ENCODE results near the gene ACD. TPM values are rescaled to one million over a fixed set of nuclear protein-coding genes. Genes with fewer than 3 reads are reported as not detected.

The ACD gene
- total RNA-seq, result 10.3 and 13.8 TPM in 2 replicates

DNA sequence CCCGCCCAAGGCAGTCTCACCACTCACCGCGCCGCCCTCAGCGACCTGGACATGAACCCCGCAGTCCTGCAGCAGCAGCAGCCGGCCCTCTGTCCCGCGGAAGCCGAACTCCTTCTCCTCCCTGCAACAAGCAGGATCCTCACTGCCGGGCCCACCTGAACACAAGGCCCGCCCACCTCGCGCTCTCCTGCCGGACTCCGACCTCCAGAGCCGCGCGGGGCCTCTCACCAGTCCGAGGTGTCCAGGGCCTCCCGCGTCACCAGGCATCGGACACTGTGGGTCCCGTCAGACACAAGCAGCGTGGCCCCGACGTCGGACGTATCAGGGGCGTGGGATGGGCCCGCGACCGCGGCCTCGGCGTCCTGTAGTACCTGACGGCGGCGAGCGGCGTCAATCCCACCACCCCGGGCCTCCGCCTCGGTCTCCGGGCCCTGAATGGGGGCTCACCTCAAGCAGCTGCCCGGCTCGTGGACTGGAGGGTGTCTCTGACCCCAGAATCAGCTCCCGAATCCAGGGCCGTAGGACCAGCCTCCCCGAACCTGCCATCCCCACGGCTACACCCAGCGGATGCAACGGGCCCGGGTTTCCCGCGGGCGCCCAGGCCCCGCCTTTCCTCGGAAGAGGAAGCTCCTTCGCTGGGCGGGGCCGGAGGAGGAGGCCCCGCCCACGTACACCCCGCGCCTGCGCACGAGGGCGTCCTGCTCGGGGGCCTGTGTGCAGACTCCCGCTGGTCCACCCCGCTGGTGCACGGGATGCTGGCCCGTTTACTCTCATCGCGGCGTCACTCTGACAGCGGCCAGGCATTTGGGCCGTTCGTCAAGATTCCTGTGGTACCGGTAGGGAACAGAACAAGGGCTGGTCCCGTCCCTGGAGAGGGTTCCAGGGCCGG is at the start of gene ACD:
TSS of gene ACD (minus strand) at position 586 of the 889 bp plus-strand sequence. CDS start at position 546, 40 bp downstream.

GRCh38 chr16:67666559-67667452 is 6.7 kb upstream of the ACD start, which contains the start of the genes C16orf86 and ENKD1:
TSS of gene C16orf86 (plus strand) at chr16:67666814. CDS start at chr16:67666971, 157 bp downstream.
TSS of gene ENKD1 (minus strand) at chr16:67666750. CDS start at chr16:67666442, 308 bp downstream.

DNA sequence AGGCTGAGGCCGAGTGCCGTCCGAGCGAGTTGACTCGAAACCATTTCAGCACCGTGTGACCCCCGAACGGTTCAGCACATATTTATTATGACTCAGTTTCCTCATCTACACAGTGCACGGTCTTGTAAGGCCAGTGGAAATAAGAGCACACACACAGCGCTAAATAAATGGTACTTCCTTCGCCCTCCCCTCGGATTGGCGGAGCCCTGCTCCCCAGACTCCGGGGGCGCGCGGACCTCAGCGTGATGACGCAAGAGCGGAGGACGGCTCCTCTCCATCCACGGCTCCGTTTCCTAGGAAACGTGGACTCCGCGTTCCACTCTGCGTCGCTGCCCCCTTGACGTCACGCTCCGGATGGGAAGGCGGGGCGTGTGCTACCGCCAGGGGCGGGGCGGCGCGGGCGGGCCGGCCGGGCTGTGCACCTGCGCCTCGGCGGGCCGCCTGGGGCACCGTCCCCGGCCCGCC is 536 bp upstream of the ACD start, which contains the start of gene PARD6A:
TSS of gene PARD6A (plus strand) at position 397 of the 465 bp plus-strand sequence. CDS start 79 bp downstream, outside the sequence.

Other genes with a start within 250 kb of the ACD start
- 1.4 and 5.3 TPM in 2 replicates for gene ZDHHC1, start 243.8 kb downstream of the ACD start, total RNA-seq
- gene HSD11B2, start 229.1 kb downstream of the ACD start, total RNA-seq, result 1.4 and 4.6 TPM in 2 replicates
- gene ATP6V0D1, start 179.1 kb downstream of the ACD start, total RNA-seq, result 62.2 and 109 TPM in 2 replicates
- gene AGRP, start 176.7 kb downstream of the ACD start, total RNA-seq, result not detected in 2 replicates
- gene RIPOR1, start 131.4 kb downstream of the ACD start, total RNA-seq, result 13.0 and 46.4 TPM in 2 replicates
- gene CTCF, start 97.7 kb downstream of the ACD start, total RNA-seq, result 33.5 and 36.4 TPM in 2 replicates
- gene CARMIL2, start 15.1 kb downstream of the ACD start, total RNA-seq, result under 0.01 and 0.07 TPM in 2 replicates
- 0.57 and 5.8 TPM in 2 replicates for gene PARD6A, start 700 bp upstream of the ACD start, total RNA-seq
- 13.2 and 17.4 TPM in 2 replicates for gene ENKD1, start 6.5 kb upstream of the ACD start, total RNA-seq
- 0.34 and 0.85 TPM in 2 replicates for gene C16orf86, start 6.6 kb upstream of the ACD start, total RNA-seq
- gene GFOD2, start 59.1 kb upstream of the ACD start, total RNA-seq, result 15.4 and 23.6 TPM in 2 replicates
- gene RANBP10, start 146.3 kb upstream of the ACD start, total RNA-seq, result 3.8 and 9.8 TPM in 2 replicates
- gene TSNAXIP1, start 146.6 kb upstream of the ACD start, total RNA-seq, result 0.50 TPM in 1 of 2 replicates, not detected in the other
- 29.0 and 34.7 TPM in 2 replicates for gene THAP11, start 182.1 kb upstream of the ACD start, total RNA-seq
- gene NUTF2, start 186.7 kb upstream of the ACD start, total RNA-seq, result 140 and 141 TPM in 2 replicates
- 10.3 and 16.2 TPM in 2 replicates for gene CENPT, start 187.4 kb upstream of the ACD start, total RNA-seq
- 36.6 and 71.5 TPM in 2 replicates for gene EDC4, start 212.8 kb upstream of the ACD start, total RNA-seq
- 0.21 and 0.34 TPM in 2 replicates for gene NRN1L, start 224.6 kb upstream of the ACD start, total RNA-seq
- gene PSKH1, start 233.0 kb upstream of the ACD start, total RNA-seq, result 9.6 and 28.2 TPM in 2 replicates

All from nasal cavity respiratory epithelium epithelial cell of viscerocranial mucosa (primary cell).